SH-SY5Y (cell line): ENCODE data around the gene JAZF1.

Experiments
- GATA2 ChIP-seq: IDR thresholded peaks from 2 replicates; pipeline ENCODE4 v1.6.1; 2011; ENCODE audit warnings: mild to moderate bottlenecking, low read depth, low read length
- GATA3 ChIP-seq: IDR thresholded peaks from 2 replicates; pipeline ENCODE4 v1.6.1; 2011; ENCODE audit warnings: low read depth, mild to moderate bottlenecking, low read length, moderate library complexity

DNA sequence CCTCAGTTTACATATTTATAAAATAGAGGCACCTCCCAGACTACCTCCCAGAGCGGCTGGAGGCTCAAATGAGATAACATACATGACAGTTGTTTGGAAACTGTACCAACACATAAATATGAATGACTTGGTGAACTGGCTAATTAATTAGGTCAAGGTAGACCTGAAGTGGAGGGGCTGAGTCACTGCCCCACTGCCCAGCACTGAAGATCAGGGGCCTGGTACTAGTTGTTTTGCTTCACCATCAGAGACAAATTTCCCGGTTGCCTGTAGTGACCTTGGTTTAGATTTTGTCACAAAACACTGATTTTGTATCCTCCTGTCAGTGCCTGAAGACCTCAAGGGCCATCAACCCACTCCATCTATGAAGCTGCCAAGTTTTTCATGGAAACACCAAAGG lies 41.8 kb downstream of the JAZF1 start:
- no peak for TF ChIP-seq GATA2
- no peak for TF ChIP-seq GATA3
